H1 (cell line): Measurements from ENCODE around the gene MARK4. TPM values are rescaled to one million over a fixed set of nuclear protein-coding genes. Genes with fewer than 3 reads are reported as not detected.

Experiments used
- CREB1 ChIP-seq: IDR thresholded peaks from 2 replicates; pipeline ENCODE4 v1.6.1; 2012; ENCODE audit warnings: inconsistent platforms
- FOSL1 ChIP-seq: IDR thresholded peaks from 2 replicates; pipeline ENCODE4 v1.6.1; 2011; ENCODE audit warnings: mild to moderate bottlenecking, low read depth, low read length, moderate library complexity; ENCODE audit not compliant: insufficient read depth
- POLR2A ChIP-seq, 2 experiments: IDR thresholded peaks; 1 replicate in 1 of 2; 2 replicates in 1 of 2; pipeline ENCODE4 v1.6.1; 2011; ENCODE audit warnings: low read depth in 2 of 2, low read length in 2 of 2, mild to moderate bottlenecking in 2 of 2; ENCODE audit errors: control extremely low read depth in 1 of 2
- SIX5 ChIP-seq: IDR thresholded peaks from 2 replicates; pipeline ENCODE4 v1.6.1; 2011; ENCODE audit warnings: mild to moderate bottlenecking, low read depth, low read length
- TAF1 ChIP-seq: IDR thresholded peaks from 2 replicates; pipeline ENCODE4 v1.6.1; 2011; ENCODE audit warnings: mild to moderate bottlenecking, low read depth, low read length
- polyA plus RNA-seq, 7 experiments: library from polyadenylated mRNA; depleted of rRNA in 3 of 7; stranded (reverse) in 5 of 7; unstranded in 2 of 7; fragments of >200 nt in 5 of 7; fragments of 200-250 nt in 2 of 7; gene quantifications; 1 replicate in 5 of 7; 2 replicates in 1 of 7; 4 replicates in 1 of 7; pipeline versions ENCODE4 v1.2.1 to v1.2.3, GENCODE V29; 2011 to 2013; ENCODE audit warnings: missing spikeins in 2 of 7, mixed read lengths in 2 of 7
- total RNA-seq: library from RNA; stranded (reverse); fragmentation: NEBNext Ultra II Directional; extraction: Animal tissue kit (Norgen Biotek cat#: 25700); gene quantifications from 2 replicates; pipeline ENCODE4 v1.2.1, GENCODE V29; 2021
- TF ChIP-seq, protein P1 (sequence below): fragments of 300-600 bp; sonication (generic); IDR thresholded peaks from 2 replicates; pipeline ENCODE4 v1.7.1; 2012; ENCODE audit warnings: low read length, moderate library complexity, mild to moderate bottlenecking, inconsistent platforms; ENCODE audit not compliant: insufficient replicate concordance

Gene MARK4
- total and polyA plus RNA-seq, 2 of the 8 experiments (the other 6 are each of a cell fraction or from before 2014, with no cell fraction given), result 12.3 to 49.8 TPM

DNA sequence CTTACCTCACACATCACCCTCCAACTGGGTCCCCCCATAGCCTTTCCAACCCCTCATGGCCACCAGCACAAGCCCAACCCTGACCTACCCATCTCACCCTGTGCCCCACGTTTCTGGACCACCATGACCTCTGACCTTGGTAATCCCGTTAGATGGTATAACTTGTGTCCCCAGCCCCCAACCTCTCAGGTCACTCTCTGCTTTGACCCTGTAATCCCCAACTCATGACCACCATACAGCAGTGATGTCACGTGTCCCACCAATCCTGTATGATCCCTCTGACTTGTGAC is 98.0 kb downstream of the MARK4 start (continued):
- TF ChIP-seq, protein P1, sequence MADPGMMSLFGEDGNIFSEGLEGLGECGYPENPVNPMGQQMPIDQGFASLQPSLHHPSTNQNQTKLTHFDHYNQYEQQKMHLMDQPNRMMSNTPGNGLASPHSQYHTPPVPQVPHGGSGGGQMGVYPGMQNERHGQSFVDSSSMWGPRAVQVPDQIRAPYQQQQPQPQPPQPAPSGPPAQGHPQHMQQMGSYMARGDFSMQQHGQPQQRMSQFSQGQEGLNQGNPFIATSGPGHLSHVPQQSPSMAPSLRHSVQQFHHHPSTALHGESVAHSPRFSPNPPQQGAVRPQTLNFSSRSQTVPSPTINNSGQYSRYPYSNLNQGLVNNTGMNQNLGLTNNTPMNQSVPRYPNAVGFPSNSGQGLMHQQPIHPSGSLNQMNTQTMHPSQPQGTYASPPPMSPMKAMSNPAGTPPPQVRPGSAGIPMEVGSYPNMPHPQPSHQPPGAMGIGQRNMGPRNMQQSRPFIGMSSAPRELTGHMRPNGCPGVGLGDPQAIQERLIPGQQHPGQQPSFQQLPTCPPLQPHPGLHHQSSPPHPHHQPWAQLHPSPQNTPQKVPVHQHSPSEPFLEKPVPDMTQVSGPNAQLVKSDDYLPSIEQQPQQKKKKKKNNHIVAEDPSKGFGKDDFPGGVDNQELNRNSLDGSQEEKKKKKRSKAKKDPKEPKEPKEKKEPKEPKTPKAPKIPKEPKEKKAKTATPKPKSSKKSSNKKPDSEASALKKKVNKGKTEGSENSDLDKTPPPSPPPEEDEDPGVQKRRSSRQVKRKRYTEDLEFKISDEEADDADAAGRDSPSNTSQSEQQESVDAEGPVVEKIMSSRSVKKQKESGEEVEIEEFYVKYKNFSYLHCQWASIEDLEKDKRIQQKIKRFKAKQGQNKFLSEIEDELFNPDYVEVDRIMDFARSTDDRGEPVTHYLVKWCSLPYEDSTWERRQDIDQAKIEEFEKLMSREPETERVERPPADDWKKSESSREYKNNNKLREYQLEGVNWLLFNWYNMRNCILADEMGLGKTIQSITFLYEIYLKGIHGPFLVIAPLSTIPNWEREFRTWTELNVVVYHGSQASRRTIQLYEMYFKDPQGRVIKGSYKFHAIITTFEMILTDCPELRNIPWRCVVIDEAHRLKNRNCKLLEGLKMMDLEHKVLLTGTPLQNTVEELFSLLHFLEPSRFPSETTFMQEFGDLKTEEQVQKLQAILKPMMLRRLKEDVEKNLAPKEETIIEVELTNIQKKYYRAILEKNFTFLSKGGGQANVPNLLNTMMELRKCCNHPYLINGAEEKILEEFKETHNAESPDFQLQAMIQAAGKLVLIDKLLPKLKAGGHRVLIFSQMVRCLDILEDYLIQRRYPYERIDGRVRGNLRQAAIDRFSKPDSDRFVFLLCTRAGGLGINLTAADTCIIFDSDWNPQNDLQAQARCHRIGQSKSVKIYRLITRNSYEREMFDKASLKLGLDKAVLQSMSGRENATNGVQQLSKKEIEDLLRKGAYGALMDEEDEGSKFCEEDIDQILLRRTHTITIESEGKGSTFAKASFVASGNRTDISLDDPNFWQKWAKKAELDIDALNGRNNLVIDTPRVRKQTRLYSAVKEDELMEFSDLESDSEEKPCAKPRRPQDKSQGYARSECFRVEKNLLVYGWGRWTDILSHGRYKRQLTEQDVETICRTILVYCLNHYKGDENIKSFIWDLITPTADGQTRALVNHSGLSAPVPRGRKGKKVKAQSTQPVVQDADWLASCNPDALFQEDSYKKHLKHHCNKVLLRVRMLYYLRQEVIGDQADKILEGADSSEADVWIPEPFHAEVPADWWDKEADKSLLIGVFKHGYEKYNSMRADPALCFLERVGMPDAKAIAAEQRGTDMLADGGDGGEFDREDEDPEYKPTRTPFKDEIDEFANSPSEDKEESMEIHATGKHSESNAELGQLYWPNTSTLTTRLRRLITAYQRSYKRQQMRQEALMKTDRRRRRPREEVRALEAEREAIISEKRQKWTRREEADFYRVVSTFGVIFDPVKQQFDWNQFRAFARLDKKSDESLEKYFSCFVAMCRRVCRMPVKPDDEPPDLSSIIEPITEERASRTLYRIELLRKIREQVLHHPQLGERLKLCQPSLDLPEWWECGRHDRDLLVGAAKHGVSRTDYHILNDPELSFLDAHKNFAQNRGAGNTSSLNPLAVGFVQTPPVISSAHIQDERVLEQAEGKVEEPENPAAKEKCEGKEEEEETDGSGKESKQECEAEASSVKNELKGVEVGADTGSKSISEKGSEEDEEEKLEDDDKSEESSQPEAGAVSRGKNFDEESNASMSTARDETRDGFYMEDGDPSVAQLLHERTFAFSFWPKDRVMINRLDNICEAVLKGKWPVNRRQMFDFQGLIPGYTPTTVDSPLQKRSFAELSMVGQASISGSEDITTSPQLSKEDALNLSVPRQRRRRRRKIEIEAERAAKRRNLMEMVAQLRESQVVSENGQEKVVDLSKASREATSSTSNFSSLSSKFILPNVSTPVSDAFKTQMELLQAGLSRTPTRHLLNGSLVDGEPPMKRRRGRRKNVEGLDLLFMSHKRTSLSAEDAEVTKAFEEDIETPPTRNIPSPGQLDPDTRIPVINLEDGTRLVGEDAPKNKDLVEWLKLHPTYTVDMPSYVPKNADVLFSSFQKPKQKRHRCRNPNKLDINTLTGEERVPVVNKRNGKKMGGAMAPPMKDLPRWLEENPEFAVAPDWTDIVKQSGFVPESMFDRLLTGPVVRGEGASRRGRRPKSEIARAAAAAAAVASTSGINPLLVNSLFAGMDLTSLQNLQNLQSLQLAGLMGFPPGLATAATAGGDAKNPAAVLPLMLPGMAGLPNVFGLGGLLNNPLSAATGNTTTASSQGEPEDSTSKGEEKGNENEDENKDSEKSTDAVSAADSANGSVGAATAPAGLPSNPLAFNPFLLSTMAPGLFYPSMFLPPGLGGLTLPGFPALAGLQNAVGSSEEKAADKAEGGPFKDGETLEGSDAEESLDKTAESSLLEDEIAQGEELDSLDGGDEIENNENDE, result no peak
- TF ChIP-seq TAF1, result no peak
- TF ChIP-seq CREB1, result no peak
- no peak for TF ChIP-seq SIX5
- no peak for TF ChIP-seq POLR2A (IDR thresholded peaks at IDR 0.05; ENCODE audit: control extremely low read depth in 1 of 2, low read depth in 2 of 2, low read length in 2 of 2)
- TF ChIP-seq FOSL1, result no peak
